Adrenal gland (tissue), 5 donors: ENCODE measurements around the gene A1BG.

Experiments used
- POLR2A ChIP-seq, 2 donors: fragments of 450-650 bp; IDR thresholded peaks; one replicate each; pipeline ENCODE4 v1.6.1; 2017; ENCODE audit warnings: antibody characterized with exemption in 2 of 2, mild to moderate bottlenecking in 2 of 2, moderate library complexity in 1 of 2
- TF ChIP-seq, protein P1 (sequence below), 6 experiments: fragments of 450-650 bp in 4 of 6; fragments of 200-600 bp in 2 of 6; sonication (generic) in 1 of 6; IDR thresholded peaks; 1 replicate in 5 of 6; 2 replicates in 1 of 6; pipeline versions ENCODE4 v1.5.1 to v1.8.0; 2016 to 2021; ENCODE audit warnings: antibody characterized with exemption in 6 of 6, mild to moderate bottlenecking in 2 of 6, moderate library complexity in 1 of 6
- donor health status: DM: no; HTN: no; CAD: no.

GRCh38 chr19:58361900-58362271 lies 8.6 kb upstream of the A1BG start:
- TF ChIP-seq, protein P1, sequence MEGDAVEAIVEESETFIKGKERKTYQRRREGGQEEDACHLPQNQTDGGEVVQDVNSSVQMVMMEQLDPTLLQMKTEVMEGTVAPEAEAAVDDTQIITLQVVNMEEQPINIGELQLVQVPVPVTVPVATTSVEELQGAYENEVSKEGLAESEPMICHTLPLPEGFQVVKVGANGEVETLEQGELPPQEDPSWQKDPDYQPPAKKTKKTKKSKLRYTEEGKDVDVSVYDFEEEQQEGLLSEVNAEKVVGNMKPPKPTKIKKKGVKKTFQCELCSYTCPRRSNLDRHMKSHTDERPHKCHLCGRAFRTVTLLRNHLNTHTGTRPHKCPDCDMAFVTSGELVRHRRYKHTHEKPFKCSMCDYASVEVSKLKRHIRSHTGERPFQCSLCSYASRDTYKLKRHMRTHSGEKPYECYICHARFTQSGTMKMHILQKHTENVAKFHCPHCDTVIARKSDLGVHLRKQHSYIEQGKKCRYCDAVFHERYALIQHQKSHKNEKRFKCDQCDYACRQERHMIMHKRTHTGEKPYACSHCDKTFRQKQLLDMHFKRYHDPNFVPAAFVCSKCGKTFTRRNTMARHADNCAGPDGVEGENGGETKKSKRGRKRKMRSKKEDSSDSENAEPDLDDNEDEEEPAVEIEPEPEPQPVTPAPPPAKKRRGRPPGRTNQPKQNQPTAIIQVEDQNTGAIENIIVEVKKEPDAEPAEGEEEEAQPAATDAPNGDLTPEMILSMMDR (IDR thresholded peaks at IDR 0.05), result peak in 1 of 6 experiments; percentile 1
- TF ChIP-seq POLR2A (IDR thresholded peaks at IDR 0.05), result no peak
